Neural cell (in vitro differentiated cells): ENCODE results near the gene SEC22A.

ENCODE experiments used
- CTCF ChIP-seq: fragments of 450-650 bp; IDR thresholded peaks from 2 replicates; pipeline ENCODE4 v1.5.1; 2014; ENCODE audit warnings: antibody characterized with exemption, mild to moderate bottlenecking, moderate library complexity; ENCODE audit not compliant: poor library complexity, severe bottlenecking
- EP300 ChIP-seq: fragments of 450-650 bp; conservative IDR thresholded peaks from 2 replicates; pipeline ENCODE4 v1.6.1; 2014; ENCODE audit warnings: antibody characterized with exemption, mild to moderate bottlenecking, moderate library complexity; ENCODE audit not compliant: poor library complexity, severe bottlenecking
- EZH2 ChIP-seq: fragments of 200-600, 300-800 bp; shearing (Covaris generic), sonication (generic); IDR thresholded peaks from 2 replicates; pipeline ENCODE4 v1.6.1; 2014; ENCODE audit warnings: antibody characterized with exemption, low read length, borderline replicate concordance, mild to moderate bottlenecking; ENCODE audit not compliant: insufficient read depth, poor library complexity, severe bottlenecking
- POLR2AphosphoS5 ChIP-seq: IDR thresholded peaks from 2 replicates; pipeline ENCODE4 v1.6.1; 2012
- RAD21 ChIP-seq: fragments of 450-650 bp; conservative IDR thresholded peaks from 2 replicates; pipeline ENCODE4 v1.6.1; 2014; ENCODE audit warnings: antibody characterized with exemption, mild to moderate bottlenecking, moderate library complexity
- REST ChIP-seq: IDR thresholded peaks from 2 replicates; pipeline ENCODE4 v1.6.1; 2012; ENCODE audit warnings: borderline replicate concordance
- TAF1 ChIP-seq: IDR thresholded peaks from 2 replicates; pipeline ENCODE4 v1.6.1; 2012; ENCODE audit warnings: low read depth

- no peak for TF ChIP-seq CTCF
- no peak for TF ChIP-seq POLR2AphosphoS5
- TF ChIP-seq REST, result no peak
- no peak for TF ChIP-seq TAF1
- no peak for TF ChIP-seq EP300
- no peak for TF ChIP-seq EZH2
- TF ChIP-seq RAD21, result no peak
These were observed 116.0 kb downstream of the SEC22A start for GRCh38 chr3:123317716-123318115.
